Measurements from ENCODE around the gene TTLL5.

Gene TTLL5

GRCh38 chr14:75702122-75702521 is 41.1 kb downstream of the TTLL5 start:
- no peak for DNase-seq

- DNase-seq: no peak
These were observed 41.7 kb downstream of the TTLL5 start for GRCh38 chr14:75702616-75703261.

- DNase-seq: no peak
These were observed 42.4 kb downstream of the TTLL5 start for GRCh38 chr14:75703467-75703866.

- no peak for DNase-seq
These were observed 44.0 kb downstream of the TTLL5 start for GRCh38 chr14:75705014-75705413.

GRCh38 chr14:75709207-75709812 is 48.3 kb downstream of the TTLL5 start:
- DNase-seq: peak; percentile 63

- DNase-seq: peak; percentile 4
These were observed 50.2 kb downstream of the TTLL5 start for GRCh38 chr14:75711105-75711795.

- DNase-seq: peak; percentile 3
These were observed 50.8 kb downstream of the TTLL5 start for GRCh38 chr14:75711796-75712211.

GRCh38 chr14:75714991-75715390 is 53.9 kb downstream of the TTLL5 start:
- no peak for DNase-seq

- no peak for DNase-seq
These were observed 55.1 kb downstream of the TTLL5 start for GRCh38 chr14:75715926-75716780.

GRCh38 chr14:75717729-75718128 is 56.7 kb downstream of the TTLL5 start:
- DNase-seq: no peak

- no peak for DNase-seq
These were observed 57.2 kb downstream of the TTLL5 start for GRCh38 chr14:75718199-75718598.

GRCh38 chr14:75720116-75720515 is 59.1 kb downstream of the TTLL5 start:
- DNase-seq: no peak

GRCh38 chr14:75720842-75721498 is 59.9 kb downstream of the TTLL5 start:
- no peak for DNase-seq

GRCh38 chr14:75723716-75724115 is 62.7 kb downstream of the TTLL5 start:
- DNase-seq: no peak

- DNase-seq: no peak
These were observed 63.6 kb downstream of the TTLL5 start for GRCh38 chr14:75724414-75725204.

GRCh38 chr14:75725481-75725880 is 64.4 kb downstream of the TTLL5 start:
- no peak for DNase-seq

GRCh38 chr14:75726321-75726720 is 65.3 kb downstream of the TTLL5 start:
- DNase-seq: no peak

- DNase-seq: no peak
These were observed 66.1 kb downstream of the TTLL5 start for GRCh38 chr14:75727124-75727523.

- DNase-seq: no peak
These were observed 71.8 kb downstream of the TTLL5 start for GRCh38 chr14:75732888-75733287.

- no peak for DNase-seq
These were observed 73.8 kb downstream of the TTLL5 start for GRCh38 chr14:75734854-75735253.

- no peak for DNase-seq
These were observed 75.9 kb downstream of the TTLL5 start for GRCh38 chr14:75736845-75737485.

Data from NCI-H146 (cell line).